Erythroblast (primary cell): ENCODE data around the gene ALDH6A1.
"Not testable (repeated sequence)": the region's sequence is repeated elsewhere in the genome, so short reads cannot be mapped to it uniquely, and the experiment has no call there.

Experiments
- DNase-seq, 2 experiments: peaks; one replicate each; lab custom pipeline; 2025; lab: John Stamatoyannopoulos, UW
- GATA1 ChIP-seq: IDR thresholded peaks from 2 replicates; pipeline ENCODE4 v1.6.1; 2011; ENCODE audit warnings: low read depth, mild to moderate bottlenecking, control low read depth, low read length, moderate library complexity
- POLR2A ChIP-seq: IDR thresholded peaks from 2 replicates; pipeline ENCODE4 v1.6.1; 2011; ENCODE audit warnings: mild to moderate bottlenecking, low read length

Gene ALDH6A1

GRCh38 chr14:74084277-74085046, at the start of gene ALDH6A1, which contains the start of gene LIN52:
Gene ALDH6A1 (minus strand): TSS chr14:74084453. CDS start chr14:74084394, 59 bp downstream.
Gene LIN52 (plus strand): TSS chr14:74084956. CDS start chr14:74084975, 19 bp downstream.
- peak; percentile 100 for DNase-seq
- peak; percentile 90 for TF ChIP-seq POLR2A
- no peak for TF ChIP-seq GATA1

- no peak for DNase-seq
- TF ChIP-seq POLR2A (no peak), GATA1 (no peak)
Observed at GRCh38 chr14:74127634-74128033, 43.4 kb upstream of the ALDH6A1 start.

GRCh38 chr14:74126315-74127013, 42.2 kb upstream of the ALDH6A1 start:
- DNase-seq: no peak
- no peak for TF ChIP-seq POLR2A
- no peak for TF ChIP-seq GATA1

GRCh38 chr14:74125487-74125886, 41.2 kb upstream of the ALDH6A1 start:
- not testable (repeated sequence) for DNase-seq

- DNase-seq: peak; percentile 66 to 80
Observed at GRCh38 chr14:74111395-74112216, 27.4 kb upstream of the ALDH6A1 start.

GRCh38 chr14:74109369-74109768, 25.1 kb upstream of the ALDH6A1 start:
- no peak for TF ChIP-seq GATA1
- no peak for DNase-seq

- no peak for DNase-seq
- TF ChIP-seq GATA1 (no peak), POLR2A (no peak)
Observed at GRCh38 chr14:74105381-74105780, 21.1 kb upstream of the ALDH6A1 start.

GRCh38 chr14:74089251-74090020, 5.2 kb upstream of the ALDH6A1 start:
- no peak for TF ChIP-seq GATA1
- no peak for TF ChIP-seq POLR2A
- DNase-seq: peak; percentile 49 to 53

GRCh38 chr14:74085828-74086227, 1.6 kb upstream of the ALDH6A1 start:
- no peak for TF ChIP-seq POLR2A
- no peak for TF ChIP-seq GATA1
- DNase-seq: peak in 1 of 2 experiments; percentile 36

GRCh38 chr14:74085047-74085637, 889 bp upstream of the ALDH6A1 start:
- TF ChIP-seq POLR2A (no peak), GATA1 (no peak)
- peak; percentile 76 to 79 for DNase-seq

- TF ChIP-seq POLR2A: no peak
- no peak for TF ChIP-seq GATA1
- DNase-seq: peak in 1 of 2 experiments; percentile 45
Observed at GRCh38 chr14:74083784-74084276, 423 bp downstream of the ALDH6A1 start.

- TF ChIP-seq GATA1: no peak
- no peak for TF ChIP-seq POLR2A
Observed at GRCh38 chr14:74083161-74083560, 1.1 kb downstream of the ALDH6A1 start.

GRCh38 chr14:74081491-74081890, 2.8 kb downstream of the ALDH6A1 start:
- DNase-seq: no peak
- TF ChIP-seq POLR2A: no peak
- no peak for TF ChIP-seq GATA1

More at GRCh38 chr14:74083161-74083560, 1.1 kb downstream of the ALDH6A1 start:
- peak; percentile 27 to 37 for DNase-seq
